GM23338 (cell line): ENCODE data around the gene GRIN2B. TPM values are rescaled to one million over a fixed set of nuclear protein-coding genes. Genes with fewer than 3 reads are reported as not detected.

Experiments used
- CREB1 ChIP-seq: fragments of 250-450 bp; sonication (Bioruptor Pico); IDR thresholded peaks from 2 replicates; pipeline ENCODE4 v1.5.0; 2020; ENCODE audit warnings: low read depth, mild to moderate bottlenecking, moderate library complexity
- ETS1 ChIP-seq: IDR thresholded peaks from 2 replicates; pipeline ENCODE4 v1.6.1; 2016; ENCODE audit warnings: antibody characterized with exemption
- EZH2 ChIP-seq: fragments of 200-600 bp; sonication (generic); IDR thresholded peaks from one replicate; pipeline ENCODE4 v1.8.0; 2017; ENCODE audit warnings: antibody characterized with exemption, mild to moderate bottlenecking, low read depth; ENCODE audit not compliant: unreplicated experiment
- EZH2phosphoT487 ChIP-seq: fragments of 200-600 bp; sonication (generic); IDR thresholded peaks from one replicate; pipeline ENCODE4 v1.8.1; 2018; ENCODE audit warnings: antibody characterized with exemption; ENCODE audit not compliant: unreplicated experiment
- JUNB ChIP-seq: IDR thresholded peaks from one replicate; pipeline ENCODE4 v1.6.1; 2016; ENCODE audit warnings: antibody characterized with exemption; ENCODE audit not compliant: unreplicated experiment
- NANOG ChIP-seq: IDR thresholded peaks from 2 replicates; pipeline ENCODE4 v1.6.1; 2016; ENCODE audit warnings: antibody characterized with exemption, borderline replicate concordance
- POLR2AphosphoS5 ChIP-seq: IDR thresholded peaks from 2 replicates; pipeline ENCODE4 v1.6.1; 2016; ENCODE audit warnings: antibody characterized with exemption, low read depth
- STAT1 ChIP-seq: IDR thresholded peaks from one replicate; pipeline ENCODE4 v1.6.1; 2016; ENCODE audit warnings: antibody characterized with exemption; ENCODE audit not compliant: unreplicated experiment
- ZNF331 ChIP-seq: fragments of 250-450 bp; sonication (Bioruptor Pico); IDR thresholded peaks from 2 replicates; pipeline ENCODE4 v1.5.0; 2020; ENCODE audit warnings: low read depth, mild to moderate bottlenecking, moderate library complexity
- polyA plus RNA-seq: library from polyadenylated mRNA; unstranded; fragments of >200 nt; fragmentation: Nextera tagmentation; extraction: Ambion mirVana; gene quantifications from 2 replicates; pipeline ENCODE4 v1.2.1, GENCODE V29; 2016
- total RNA-seq: library from RNA; depleted of rRNA; stranded (reverse); fragments of >200 nt; shearing (Covaris generic); gene quantifications from 2 replicates; pipeline ENCODE4 v1.2.3, GENCODE V29; 2014
- TF ChIP-seq, protein P1 (sequence below): fragments of 250-450 bp; sonication (Bioruptor Pico); IDR thresholded peaks from 2 replicates; pipeline ENCODE4 v1.5.0; 2020; ENCODE audit warnings: mild to moderate bottlenecking, moderate library complexity
- TF ChIP-seq, protein P2 (sequence below): IDR thresholded peaks from one replicate; pipeline ENCODE4 v1.6.1; 2018; ENCODE audit warnings: antibody characterized with exemption; ENCODE audit not compliant: unreplicated experiment

The GRIN2B gene
- total and polyA plus RNA-seq, 2 experiments from 2014 or later, result 0.31 to 3.0 TPM

- TF ChIP-seq, protein P1, sequence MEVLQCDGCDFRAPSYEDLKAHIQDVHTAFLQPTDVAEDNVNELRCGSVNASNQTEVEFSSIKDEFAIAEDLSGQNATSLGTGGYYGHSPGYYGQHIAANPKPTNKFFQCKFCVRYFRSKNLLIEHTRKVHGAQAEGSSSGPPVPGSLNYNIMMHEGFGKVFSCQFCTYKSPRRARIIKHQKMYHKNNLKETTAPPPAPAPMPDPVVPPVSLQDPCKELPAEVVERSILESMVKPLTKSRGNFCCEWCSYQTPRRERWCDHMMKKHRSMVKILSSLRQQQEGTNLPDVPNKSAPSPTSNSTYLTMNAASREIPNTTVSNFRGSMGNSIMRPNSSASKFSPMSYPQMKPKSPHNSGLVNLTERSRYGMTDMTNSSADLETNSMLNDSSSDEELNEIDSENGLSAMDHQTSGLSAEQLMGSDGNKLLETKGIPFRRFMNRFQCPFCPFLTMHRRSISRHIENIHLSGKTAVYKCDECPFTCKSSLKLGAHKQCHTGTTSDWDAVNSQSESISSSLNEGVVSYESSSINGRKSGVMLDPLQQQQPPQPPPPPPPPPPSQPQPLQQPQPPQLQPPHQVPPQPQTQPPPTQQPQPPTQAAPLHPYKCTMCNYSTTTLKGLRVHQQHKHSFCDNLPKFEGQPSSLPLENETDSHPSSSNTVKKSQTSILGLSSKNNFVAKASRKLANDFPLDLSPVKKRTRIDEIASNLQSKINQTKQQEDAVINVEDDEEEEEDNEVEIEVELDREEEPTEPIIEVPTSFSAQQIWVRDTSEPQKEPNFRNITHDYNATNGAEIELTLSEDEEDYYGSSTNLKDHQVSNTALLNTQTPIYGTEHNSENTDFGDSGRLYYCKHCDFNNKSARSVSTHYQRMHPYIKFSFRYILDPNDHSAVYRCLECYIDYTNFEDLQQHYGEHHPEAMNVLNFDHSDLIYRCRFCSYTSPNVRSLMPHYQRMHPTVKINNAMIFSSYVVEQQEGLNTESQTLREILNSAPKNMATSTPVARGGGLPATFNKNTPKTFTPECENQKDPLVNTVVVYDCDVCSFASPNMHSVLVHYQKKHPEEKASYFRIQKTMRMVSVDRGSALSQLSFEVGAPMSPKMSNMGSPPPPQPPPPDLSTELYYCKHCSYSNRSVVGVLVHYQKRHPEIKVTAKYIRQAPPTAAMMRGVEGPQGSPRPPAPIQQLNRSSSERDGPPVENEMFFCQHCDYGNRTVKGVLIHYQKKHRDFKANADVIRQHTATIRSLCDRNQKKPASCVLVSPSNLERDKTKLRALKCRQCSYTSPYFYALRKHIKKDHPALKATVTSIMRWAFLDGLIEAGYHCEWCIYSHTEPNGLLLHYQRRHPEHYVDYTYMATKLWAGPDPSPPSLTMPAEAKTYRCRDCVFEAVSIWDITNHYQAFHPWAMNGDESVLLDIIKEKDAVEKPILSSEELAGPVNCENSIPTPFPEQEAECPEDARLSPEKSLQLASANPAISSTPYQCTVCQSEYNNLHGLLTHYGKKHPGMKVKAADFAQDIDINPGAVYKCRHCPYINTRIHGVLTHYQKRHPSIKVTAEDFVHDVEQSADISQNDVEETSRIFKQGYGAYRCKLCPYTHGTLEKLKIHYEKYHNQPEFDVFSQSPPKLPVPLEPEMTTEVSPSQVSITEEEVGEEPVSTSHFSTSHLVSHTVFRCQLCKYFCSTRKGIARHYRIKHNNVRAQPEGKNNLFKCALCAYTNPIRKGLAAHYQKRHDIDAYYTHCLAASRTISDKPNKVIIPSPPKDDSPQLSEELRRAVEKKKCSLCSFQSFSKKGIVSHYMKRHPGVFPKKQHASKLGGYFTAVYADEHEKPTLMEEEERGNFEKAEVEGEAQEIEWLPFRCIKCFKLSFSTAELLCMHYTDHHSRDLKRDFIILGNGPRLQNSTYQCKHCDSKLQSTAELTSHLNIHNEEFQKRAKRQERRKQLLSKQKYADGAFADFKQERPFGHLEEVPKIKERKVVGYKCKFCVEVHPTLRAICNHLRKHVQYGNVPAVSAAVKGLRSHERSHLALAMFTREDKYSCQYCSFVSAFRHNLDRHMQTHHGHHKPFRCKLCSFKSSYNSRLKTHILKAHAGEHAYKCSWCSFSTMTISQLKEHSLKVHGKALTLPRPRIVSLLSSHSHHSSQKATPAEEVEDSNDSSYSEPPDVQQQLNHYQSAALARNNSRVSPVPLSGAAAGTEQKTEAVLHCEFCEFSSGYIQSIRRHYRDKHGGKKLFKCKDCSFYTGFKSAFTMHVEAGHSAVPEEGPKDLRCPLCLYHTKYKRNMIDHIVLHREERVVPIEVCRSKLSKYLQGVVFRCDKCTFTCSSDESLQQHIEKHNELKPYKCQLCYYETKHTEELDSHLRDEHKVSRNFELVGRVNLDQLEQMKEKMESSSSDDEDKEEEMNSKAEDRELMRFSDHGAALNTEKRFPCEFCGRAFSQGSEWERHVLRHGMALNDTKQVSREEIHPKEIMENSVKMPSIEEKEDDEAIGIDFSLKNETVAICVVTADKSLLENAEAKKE (CRISPR knock-in tag), result no peak
- TF ChIP-seq EZH2phosphoT487 (no peak), ZNF331 (CRISPR knock-in tag) (no peak), POLR2AphosphoS5 (no peak), ETS1 (no peak), JUNB (no peak), CREB1 (CRISPR knock-in tag) (no peak), EZH2 (no peak), STAT1 (no peak), NANOG (no peak)
- TF ChIP-seq, protein P2, sequence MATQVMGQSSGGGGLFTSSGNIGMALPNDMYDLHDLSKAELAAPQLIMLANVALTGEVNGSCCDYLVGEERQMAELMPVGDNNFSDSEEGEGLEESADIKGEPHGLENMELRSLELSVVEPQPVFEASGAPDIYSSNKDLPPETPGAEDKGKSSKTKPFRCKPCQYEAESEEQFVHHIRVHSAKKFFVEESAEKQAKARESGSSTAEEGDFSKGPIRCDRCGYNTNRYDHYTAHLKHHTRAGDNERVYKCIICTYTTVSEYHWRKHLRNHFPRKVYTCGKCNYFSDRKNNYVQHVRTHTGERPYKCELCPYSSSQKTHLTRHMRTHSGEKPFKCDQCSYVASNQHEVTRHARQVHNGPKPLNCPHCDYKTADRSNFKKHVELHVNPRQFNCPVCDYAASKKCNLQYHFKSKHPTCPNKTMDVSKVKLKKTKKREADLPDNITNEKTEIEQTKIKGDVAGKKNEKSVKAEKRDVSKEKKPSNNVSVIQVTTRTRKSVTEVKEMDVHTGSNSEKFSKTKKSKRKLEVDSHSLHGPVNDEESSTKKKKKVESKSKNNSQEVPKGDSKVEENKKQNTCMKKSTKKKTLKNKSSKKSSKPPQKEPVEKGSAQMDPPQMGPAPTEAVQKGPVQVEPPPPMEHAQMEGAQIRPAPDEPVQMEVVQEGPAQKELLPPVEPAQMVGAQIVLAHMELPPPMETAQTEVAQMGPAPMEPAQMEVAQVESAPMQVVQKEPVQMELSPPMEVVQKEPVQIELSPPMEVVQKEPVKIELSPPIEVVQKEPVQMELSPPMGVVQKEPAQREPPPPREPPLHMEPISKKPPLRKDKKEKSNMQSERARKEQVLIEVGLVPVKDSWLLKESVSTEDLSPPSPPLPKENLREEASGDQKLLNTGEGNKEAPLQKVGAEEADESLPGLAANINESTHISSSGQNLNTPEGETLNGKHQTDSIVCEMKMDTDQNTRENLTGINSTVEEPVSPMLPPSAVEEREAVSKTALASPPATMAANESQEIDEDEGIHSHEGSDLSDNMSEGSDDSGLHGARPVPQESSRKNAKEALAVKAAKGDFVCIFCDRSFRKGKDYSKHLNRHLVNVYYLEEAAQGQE, result no peak
Measured at GRCh38 chr12:13935169-13935568, 46.2 kb downstream of the GRIN2B start (continued).
